LNCaP clone FGC (cell line): ENCODE data around the gene TAL1.
"Not testable (repeated sequence)": the region's sequence is repeated elsewhere in the genome, so short reads cannot be mapped to it uniquely, and the experiment has no call there.

ENCODE experiments used
- DNase-seq: peaks from one replicate; pipeline ENCODE4 v3.0.0-alpha.2; 2011; ENCODE audit warnings: low read depth
- H3K4me3 ChIP-seq: 2 replicates; pipeline ENCODE4 v1.5.1; 2011; ENCODE audit warnings: mild to moderate bottlenecking, low read depth, low read length, control low read depth
- TF ChIP-seq, protein P1 (sequence below): IDR thresholded peaks from 2 replicates; pipeline ENCODE4 v1.5.1; 2012; ENCODE audit warnings: mild to moderate bottlenecking; ENCODE audit not compliant: control insufficient read depth, insufficient read depth; ENCODE audit errors: extremely low read depth

The TAL1 gene

DNA sequence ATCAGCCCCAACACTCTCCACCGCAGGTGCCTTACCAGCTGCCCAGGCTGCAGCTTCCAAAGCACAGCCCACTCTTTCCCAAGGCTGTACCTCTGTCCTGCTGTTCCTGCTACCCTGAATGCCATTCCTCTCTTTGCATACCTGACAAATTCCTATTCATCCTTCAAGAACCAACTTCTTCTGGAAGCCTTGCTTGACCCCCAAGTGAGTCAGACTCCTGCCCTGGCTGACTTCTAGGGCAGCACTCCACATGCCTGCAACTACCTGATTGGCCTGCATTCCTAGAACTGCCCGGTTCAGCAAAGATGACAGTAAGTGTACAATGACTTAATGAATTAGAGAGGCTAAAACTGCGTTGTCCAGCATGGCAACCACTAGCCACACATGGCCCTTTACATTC is 21.4 kb downstream of the TAL1 start:
- TF ChIP-seq, protein P1, sequence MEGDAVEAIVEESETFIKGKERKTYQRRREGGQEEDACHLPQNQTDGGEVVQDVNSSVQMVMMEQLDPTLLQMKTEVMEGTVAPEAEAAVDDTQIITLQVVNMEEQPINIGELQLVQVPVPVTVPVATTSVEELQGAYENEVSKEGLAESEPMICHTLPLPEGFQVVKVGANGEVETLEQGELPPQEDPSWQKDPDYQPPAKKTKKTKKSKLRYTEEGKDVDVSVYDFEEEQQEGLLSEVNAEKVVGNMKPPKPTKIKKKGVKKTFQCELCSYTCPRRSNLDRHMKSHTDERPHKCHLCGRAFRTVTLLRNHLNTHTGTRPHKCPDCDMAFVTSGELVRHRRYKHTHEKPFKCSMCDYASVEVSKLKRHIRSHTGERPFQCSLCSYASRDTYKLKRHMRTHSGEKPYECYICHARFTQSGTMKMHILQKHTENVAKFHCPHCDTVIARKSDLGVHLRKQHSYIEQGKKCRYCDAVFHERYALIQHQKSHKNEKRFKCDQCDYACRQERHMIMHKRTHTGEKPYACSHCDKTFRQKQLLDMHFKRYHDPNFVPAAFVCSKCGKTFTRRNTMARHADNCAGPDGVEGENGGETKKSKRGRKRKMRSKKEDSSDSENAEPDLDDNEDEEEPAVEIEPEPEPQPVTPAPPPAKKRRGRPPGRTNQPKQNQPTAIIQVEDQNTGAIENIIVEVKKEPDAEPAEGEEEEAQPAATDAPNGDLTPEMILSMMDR = no peak
- DNase-seq = no peak
- no peak overlapping the region for H3K4me3 ChIP-seq

DNA sequence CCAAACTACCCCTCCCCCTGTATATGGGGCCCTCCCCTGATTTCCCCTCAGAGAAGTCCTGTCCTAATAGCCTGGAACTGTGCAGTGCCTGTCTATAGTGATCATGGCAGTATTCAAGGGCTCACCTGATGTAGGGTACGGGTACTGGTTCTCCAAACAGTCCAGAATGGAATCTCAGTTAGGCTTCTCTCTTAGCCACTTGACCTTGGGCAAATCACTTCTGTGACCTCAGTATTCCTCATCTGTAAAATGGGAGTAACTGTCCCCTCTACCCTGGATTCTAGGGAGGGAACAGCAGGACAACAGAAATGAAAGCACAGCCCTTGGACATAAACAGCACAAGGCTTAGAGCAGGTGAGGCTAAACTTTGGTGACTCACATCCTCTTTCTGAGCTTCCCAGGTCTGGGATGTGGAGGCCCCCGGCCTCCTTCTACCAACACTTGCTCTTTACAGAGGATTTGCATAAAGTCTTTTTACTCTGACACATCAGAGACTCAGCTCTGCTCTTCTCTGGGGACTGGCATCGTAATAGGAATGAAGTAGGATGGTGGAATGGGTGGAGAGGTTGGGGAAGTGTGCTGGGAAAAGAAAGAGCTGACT is 22.2 kb downstream of the TAL1 start:
- no peak for DNase-seq
- TF ChIP-seq, protein P1 = no peak
- H3K4me3 ChIP-seq = no peak overlapping the region

DNA sequence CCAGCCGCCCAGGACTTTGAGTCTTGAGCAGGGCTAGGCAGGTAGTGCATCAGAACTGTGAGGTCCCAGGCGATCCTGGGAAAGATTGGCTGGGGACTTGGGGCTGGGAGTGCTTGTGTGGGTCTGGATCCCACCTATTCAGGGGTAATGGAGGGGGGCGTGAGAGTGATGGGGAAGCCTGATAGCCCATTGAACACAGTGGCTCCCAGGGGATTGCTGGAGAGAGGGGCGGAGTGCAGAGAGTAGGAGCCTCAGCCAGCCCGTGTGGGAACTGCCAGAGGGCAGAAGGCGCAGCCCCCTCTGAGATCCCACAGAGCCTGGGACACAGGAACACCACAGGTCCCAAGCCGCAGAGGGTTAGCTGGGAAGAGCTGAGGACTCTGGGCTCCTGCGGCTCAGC is 22.9 kb downstream of the TAL1 start:
- TF ChIP-seq, protein P1 = no peak
- H3K4me3 ChIP-seq = no peak overlapping the region
- no peak for DNase-seq

DNA sequence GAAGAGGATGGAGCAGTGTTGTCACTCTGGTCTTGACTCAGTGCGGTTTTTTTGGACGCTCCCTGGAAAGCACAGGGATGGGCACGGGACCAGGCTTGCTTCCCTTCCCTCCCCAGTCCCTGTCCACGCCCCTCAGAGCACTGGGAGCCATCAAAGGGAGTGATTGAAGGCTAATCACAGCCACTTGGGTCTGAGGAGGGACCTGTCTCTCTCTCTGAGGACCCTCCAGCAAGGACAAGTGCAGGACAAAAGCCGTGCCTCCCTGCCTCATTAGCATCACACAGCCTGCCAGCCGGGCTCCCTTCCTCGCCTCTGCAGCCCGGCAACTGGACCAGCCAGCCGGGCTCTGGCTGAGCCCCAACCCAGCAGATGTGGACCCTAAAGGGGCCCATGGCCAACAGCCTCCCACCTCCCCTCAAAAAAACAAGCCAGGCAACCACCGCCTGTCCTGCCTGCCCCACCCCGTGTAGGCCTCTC is 23.6 kb downstream of the TAL1 start:
- no peak for DNase-seq
- TF ChIP-seq, protein P1 = no peak
- H3K4me3 ChIP-seq = no peak overlapping the region

DNA sequence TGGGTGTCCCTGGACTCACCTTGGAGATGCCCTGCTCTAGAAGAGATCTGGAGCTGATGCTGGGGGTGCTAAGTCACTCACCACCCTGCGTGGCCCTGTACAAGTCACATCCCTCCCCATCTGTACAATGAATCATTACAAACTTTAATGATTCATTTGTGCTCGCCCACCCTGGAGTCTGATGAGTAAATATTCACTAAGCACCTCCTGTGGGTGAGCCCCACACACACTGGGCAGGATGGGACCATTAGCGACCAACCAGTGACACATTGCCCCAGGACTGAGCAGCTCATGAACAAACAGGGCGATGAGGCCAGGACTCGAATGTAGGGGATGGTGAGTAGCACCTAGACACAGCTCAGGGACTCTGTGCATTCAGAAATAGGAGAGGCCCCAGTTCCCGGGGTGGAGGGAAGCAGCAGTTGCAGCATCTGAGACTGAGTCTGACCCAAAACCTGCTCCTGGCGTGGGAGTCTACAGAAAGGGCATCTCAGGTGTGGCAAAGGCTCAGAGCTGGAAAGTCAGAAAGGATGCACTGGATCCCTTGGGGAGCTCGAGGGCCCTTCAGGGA is 24.1 kb downstream of the TAL1 start:
- H3K4me3 ChIP-seq = no peak overlapping the region
- TF ChIP-seq, protein P1 = no peak
- no peak for DNase-seq

DNA sequence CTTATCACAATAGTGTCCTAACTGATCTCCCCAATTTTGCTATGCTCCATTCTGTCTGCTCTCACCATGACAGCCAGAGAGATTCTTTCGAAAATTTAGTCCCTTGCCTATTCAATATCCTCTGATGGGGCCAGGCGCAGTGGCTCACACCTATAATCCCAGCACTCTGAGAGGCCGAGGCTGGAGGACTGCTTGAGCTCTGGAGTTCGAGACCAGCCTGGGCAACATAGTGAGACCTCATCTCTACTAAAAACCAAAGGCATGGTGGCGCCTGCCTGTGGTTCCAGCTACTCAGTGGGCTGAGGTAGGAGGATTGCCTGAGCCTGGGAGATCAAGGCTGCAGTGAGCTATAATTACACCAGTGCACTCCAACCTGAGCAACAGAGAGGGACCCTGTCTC is 26.1 kb downstream of the TAL1 start:
- DNase-seq = no peak
- TF ChIP-seq, protein P1 = no peak
- H3K4me3 ChIP-seq = no peak overlapping the region

DNA sequence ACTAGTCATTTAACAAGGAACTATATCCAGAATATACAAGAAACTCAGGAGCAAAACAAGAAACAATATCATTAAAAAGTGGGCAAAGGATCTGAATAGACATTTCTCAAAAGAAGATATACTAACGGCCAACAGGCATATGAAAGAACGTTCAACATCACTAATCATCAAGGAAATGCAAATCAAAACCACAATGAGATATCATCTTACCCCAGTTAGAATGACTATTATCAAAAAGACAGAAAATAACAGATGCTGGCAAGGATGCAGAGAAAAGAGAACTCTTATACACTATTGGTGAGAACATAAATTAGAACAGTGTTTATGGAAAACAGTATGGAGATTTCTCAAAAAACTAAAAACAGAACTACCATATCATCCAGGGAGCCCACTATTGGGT is 28.5 kb downstream of the TAL1 start:
- not testable (repeated sequence) for DNase-seq, H3K4me3 ChIP-seq
